Breast epithelium (tissue), 4 donors: ENCODE data around the gene CTIF. TPM values are rescaled to one million over a fixed set of nuclear protein-coding genes. Genes with fewer than 3 reads are reported as not detected.

Experiments used
- DNase-seq, 2 donors: peaks; one replicate each; pipeline ENCODE4 v3.0.0-alpha.2; 2019; ENCODE audit warnings: low spot score in 2 of 2
- H3K27ac ChIP-seq, 2 donors: fragments of 200-600 bp; sonication (generic) in 1 of 2; one replicate each; pipeline ENCODE4 v1.5.1; 2016 to 2019; ENCODE audit warnings: mild to moderate bottlenecking in 1 of 2
- H3K27me3 ChIP-seq, 2 donors: fragments of 200-600 bp; sonication (generic) in 1 of 2; one replicate each; pipeline versions ENCODE4 v1.5.1 to v1.6.0; 2017 to 2019; ENCODE audit warnings: control low read depth in 1 of 2, mild to moderate bottlenecking in 1 of 2
- H3K36me3 ChIP-seq: fragments of 200-600 bp; one replicate; pipeline ENCODE4 v1.5.1; 2019
- H3K4me1 ChIP-seq, 2 donors: fragments of 200-600 bp; sonication (generic); one replicate each; pipeline ENCODE4 v1.5.1; 2016 to 2019; ENCODE audit warnings: control low read depth in 1 of 2
- H3K4me3 ChIP-seq, 3 donors: fragments of 200-600 bp; sonication (generic); 1 replicate in 2 of 3; 2 replicates in 1 of 3; pipeline ENCODE4 v1.5.1; 2016 to 2019; ENCODE audit warnings: mild to moderate bottlenecking in 3 of 3, moderate library complexity in 2 of 3
- H3K9me3 ChIP-seq, 2 donors: fragments of 200-600 bp; sonication (generic) in 1 of 2; one replicate each; pipeline ENCODE4 v1.5.1; 2016 to 2019; ENCODE audit warnings: control low read depth in 1 of 2
- POLR2A ChIP-seq: fragments of 450-650 bp; IDR thresholded peaks from one replicate; pipeline ENCODE4 v1.6.1; 2016; ENCODE audit warnings: antibody characterized with exemption, mild to moderate bottlenecking, moderate library complexity
- POLR2AphosphoS5 ChIP-seq, 3 donors: sonication (generic); formaldehyde crosslinking; IDR thresholded peaks; one replicate each; pipeline ENCODE4 v1.6.1; 2017; ENCODE audit warnings: antibody characterized with exemption in 3 of 3
- intact Hi-C: fragments of 100-400 bp; cut with DNase I; formaldehyde crosslinking; loops from one replicate; pipeline ENCODE4 v1.15.1; 2023; ENCODE audit warnings: low total_unique reads
- total RNA-seq, 3 donors: library from RNA; depleted of rRNA; stranded (reverse); fragments of >200 nt; gene quantifications; one replicate each; pipeline ENCODE4 v1.1.0, GENCODE V29; 2016
- TF ChIP-seq, protein P1 (sequence below), 3 donors: fragments of 450-650 bp; IDR thresholded peaks; one replicate each; pipeline ENCODE4 v1.5.1; 2016 to 2017; ENCODE audit warnings: antibody characterized with exemption in 3 of 3, mild to moderate bottlenecking in 3 of 3, moderate library complexity in 3 of 3

CTIF gene
- total RNA-seq, 3 donors from 2014 or later: 28.8 to 78.9 (median 32.6) TPM

DNA sequence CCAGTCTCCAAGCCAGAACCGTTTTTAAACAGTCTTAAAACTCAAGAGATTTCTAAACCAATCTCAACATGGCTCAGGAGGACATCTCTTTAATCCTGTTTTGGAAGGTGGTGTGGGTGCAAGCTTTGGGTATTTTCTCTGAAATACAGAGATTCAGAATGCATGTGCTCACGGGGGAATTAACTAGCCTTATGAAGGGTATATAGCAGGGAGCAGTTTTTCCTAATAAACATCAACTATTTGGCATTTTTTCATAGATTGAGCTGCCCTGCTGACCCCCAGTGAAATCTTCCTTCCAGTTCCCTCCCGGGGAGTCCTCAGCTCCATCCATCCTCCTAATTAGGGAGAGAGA lies 289.3 kb downstream of the CTIF start:
- no peak for DNase-seq
- H3K9me3 ChIP-seq: no peaks in the 10 kb centered on the region
- H3K27me3 ChIP-seq: no peaks in the 10 kb centered on the region
- TF ChIP-seq POLR2A (no peak), POLR2AphosphoS5 (IDR thresholded peaks at IDR 0.05) (no peak)
- TF ChIP-seq, protein P1, sequence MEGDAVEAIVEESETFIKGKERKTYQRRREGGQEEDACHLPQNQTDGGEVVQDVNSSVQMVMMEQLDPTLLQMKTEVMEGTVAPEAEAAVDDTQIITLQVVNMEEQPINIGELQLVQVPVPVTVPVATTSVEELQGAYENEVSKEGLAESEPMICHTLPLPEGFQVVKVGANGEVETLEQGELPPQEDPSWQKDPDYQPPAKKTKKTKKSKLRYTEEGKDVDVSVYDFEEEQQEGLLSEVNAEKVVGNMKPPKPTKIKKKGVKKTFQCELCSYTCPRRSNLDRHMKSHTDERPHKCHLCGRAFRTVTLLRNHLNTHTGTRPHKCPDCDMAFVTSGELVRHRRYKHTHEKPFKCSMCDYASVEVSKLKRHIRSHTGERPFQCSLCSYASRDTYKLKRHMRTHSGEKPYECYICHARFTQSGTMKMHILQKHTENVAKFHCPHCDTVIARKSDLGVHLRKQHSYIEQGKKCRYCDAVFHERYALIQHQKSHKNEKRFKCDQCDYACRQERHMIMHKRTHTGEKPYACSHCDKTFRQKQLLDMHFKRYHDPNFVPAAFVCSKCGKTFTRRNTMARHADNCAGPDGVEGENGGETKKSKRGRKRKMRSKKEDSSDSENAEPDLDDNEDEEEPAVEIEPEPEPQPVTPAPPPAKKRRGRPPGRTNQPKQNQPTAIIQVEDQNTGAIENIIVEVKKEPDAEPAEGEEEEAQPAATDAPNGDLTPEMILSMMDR (IDR thresholded peaks at IDR 0.05): no peak
- H3K36me3 ChIP-seq: no peaks in the 10 kb centered on the region
- peak overlapping the region; percentile 48 to 63 for H3K27ac ChIP-seq
- peak overlapping the region in 2 of 3 donors; percentile 22 to 41 for H3K4me3 ChIP-seq
- intact Hi-C loops: no loop called here
- H3K4me1 ChIP-seq: peaks cover 5 to 8% of the 10 kb centered on the region in 2 donors

DNA sequence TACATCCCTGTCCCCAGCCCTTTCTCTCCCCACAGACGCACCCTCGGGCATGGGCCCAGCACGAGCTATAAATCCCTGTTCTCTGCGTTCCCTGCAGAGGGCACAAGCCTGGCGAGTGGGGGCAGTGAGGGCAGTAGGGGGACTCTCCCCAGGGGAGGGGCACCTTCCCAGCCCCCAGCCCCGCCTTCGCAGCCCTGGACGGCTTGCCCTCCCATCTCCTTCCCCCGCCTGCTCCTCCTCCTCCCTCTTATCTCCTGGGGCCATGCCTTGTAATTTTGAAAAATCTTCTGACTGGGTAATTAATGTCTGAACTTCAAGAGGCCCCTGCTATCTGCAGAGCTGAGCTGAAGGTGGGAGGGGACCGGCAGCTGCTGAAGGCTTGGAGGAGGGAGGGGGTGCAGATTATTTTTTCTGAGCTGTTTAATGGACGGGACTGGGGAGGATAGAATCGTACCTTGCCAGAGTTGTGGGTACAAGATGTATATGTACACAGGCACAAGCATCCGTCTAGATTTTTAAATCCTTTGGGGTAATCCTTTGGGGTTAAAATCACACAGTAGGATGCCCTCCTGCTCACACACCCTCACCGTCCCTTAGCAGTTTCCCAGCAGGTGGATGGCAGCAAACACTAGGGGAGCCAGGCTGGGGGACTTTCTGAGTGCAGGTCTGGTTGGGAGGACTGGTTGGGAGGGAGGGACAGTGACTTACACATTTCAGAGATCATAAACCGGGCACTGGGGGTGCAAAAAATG lies 290.0 kb downstream of the CTIF start:
- no peak overlapping the region for H3K4me3 ChIP-seq
- TF ChIP-seq POLR2AphosphoS5 (IDR thresholded peaks at IDR 0.05): no peak
- TF ChIP-seq, protein P1 (IDR thresholded peaks at IDR 0.05): no peak
- no peak for TF ChIP-seq POLR2A
- DNase-seq: peak in 1 of 2 donors; percentile 25
- no peaks in the 10 kb centered on the region for H3K9me3 ChIP-seq
- H3K36me3 ChIP-seq: no peaks in the 10 kb centered on the region
- H3K4me1 ChIP-seq: peaks cover 5 to 8% of the 10 kb centered on the region in 2 donors
- no peaks in the 10 kb centered on the region for H3K27me3 ChIP-seq
- intact Hi-C loops: no loop called here
- H3K27ac ChIP-seq: peak overlapping the region; percentile 48 to 63

DNA sequence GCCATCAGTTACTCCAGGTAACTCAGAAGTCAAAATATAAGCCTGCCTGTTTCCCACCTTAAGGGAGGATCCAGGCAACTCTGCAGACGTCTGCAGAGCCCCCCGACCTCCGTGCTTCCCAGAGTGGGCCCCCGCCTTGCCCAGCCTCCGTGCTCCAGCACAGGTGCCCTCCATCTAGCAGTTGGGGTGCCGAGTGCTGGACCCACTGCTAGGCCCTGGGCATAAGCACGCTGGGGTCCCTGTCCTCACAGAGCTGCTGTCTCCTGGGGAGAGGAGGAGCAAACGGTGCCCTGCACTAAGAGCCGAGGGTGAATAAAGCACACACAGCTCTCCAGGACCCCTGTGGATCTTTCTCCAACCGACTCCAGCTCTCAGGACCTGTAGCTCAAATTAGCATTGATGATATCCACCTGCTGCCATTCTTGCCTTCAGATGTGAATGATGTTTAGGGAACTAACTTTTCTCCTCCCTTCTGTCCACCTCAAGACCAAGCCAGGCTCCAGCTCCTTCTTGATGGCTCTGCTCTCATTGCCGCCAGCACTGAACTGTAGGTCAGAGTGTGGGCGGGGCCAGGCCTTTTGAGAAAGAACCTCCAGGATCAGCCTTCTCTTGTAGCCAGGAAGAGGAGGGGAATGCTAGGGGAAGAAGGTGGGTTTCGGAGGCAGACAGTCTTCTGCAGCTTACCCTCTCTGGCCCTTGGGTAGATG lies 290.8 kb downstream of the CTIF start:
- Histone ChIP-seq H3K27me3 (no peaks in the 10 kb centered on the region), H3K27ac (no peak overlapping the region), H3K4me3 (no peak overlapping the region), H3K9me3 (no peaks in the 10 kb centered on the region), H3K36me3 (no peaks in the 10 kb centered on the region), H3K4me1 (peaks cover 5 to 8% of the 10 kb centered on the region in 2 donors)
- TF ChIP-seq POLR2A (no peak), POLR2AphosphoS5 (IDR thresholded peaks at IDR 0.05) (no peak)
- TF ChIP-seq, protein P1 (IDR thresholded peaks at IDR 0.05): no peak
- peak in 1 of 2 donors; percentile 31 for DNase-seq
- intact Hi-C loops: no loop called here

DNA sequence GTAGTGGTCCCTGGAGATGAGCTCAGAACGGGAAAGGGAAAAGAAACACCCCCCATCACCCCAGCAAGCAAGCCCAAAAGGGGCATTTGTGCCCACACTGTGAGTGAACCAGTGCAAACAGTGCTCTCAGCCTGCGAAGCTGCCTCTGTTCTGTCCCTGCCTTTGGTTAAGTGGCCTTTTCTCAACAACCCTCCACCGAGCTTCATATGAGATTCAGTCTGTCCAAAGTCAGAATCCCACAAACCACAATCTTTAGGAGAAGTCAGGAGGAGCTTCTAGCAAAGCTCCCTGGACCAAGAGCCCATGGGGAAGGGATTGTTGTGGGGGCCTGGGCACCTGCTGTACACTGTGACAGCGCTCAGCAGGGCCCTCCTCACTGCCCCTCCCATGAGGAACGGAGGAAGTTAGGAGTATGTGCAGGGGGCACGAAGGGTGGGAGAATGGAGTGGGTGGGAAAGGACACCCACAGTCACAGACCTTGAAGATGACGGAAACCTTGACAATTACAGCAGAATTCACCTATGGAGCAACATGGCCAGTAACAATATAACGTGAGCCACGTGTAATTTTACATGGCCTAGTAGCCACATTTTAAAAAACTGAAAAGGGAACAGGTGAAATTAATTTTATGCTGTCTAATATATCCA lies 292.4 kb downstream of the CTIF start:
- intact Hi-C loops: no loop called here
- Histone ChIP-seq H3K27ac (no peak overlapping the region), H3K4me1 (peaks cover 5 to 8% of the 10 kb centered on the region in 2 donors), H3K36me3 (no peaks in the 10 kb centered on the region), H3K27me3 (no peaks in the 10 kb centered on the region), H3K9me3 (no peaks in the 10 kb centered on the region), H3K4me3 (no peak overlapping the region)
- TF ChIP-seq, protein P1 (IDR thresholded peaks at IDR 0.05): no peak
- no peak for TF ChIP-seq POLR2AphosphoS5 (IDR thresholded peaks at IDR 0.05)
- no peak for TF ChIP-seq POLR2A
- no peak for DNase-seq

DNA sequence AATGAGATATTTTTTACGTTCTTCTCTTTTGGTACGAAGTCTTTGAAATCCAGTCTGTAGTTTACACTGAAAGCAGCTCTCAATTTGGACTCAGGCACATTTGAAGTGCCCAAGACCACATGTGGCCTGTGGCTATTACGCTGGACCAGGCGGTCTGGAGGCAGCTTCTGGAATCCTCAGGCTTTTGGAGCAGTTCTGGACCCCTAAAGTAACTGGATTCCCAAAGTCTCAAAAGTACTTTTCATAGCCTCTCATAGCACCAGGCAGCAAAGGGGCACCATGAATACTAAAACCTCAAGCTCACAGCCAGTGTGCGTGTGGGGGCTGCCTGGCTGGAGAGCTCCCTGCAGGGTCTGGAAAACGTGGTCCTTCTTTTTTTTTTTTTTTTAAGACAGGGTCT lies 293.0 kb downstream of the CTIF start:
- intact Hi-C loops: no loop called here
- Histone ChIP-seq H3K4me3 (no peak overlapping the region), H3K4me1 (peaks cover 5 to 8% of the 10 kb centered on the region in 2 donors), H3K36me3 (no peaks in the 10 kb centered on the region), H3K27me3 (no peaks in the 10 kb centered on the region), H3K9me3 (no peaks in the 10 kb centered on the region), H3K27ac (no peak overlapping the region)
- TF ChIP-seq POLR2AphosphoS5 (IDR thresholded peaks at IDR 0.05): no peak
- DNase-seq: no peak
